ENCODE measurements around the gene FSTL5. TPM values are rescaled to one million over a fixed set of nuclear protein-coding genes. Genes with fewer than 3 reads are reported as not detected.

FSTL5 gene
- total and polyA plus RNA-seq, 9 of the 15 experiments (the other 6 are each of a cell fraction or from before 2014, with no cell fraction given), result 0.09 to 3.1 (median 0.50) TPM; not detected in 1

- POLR2A ChIA-PET, result no interaction called here
- TF ChIP-seq KDM4B (IDR thresholded peaks at IDR 0.05; ENCODE audit: borderline replicate concordance in 2 of 2, low read depth in 1 of 2) (no peak), ZC3H11A (IDR thresholded peaks at IDR 0.05; ENCODE audit: low read depth, low read length) (no peak), THRA (IDR thresholded peaks at IDR 0.05) (no peak), CHCHD3 (CRISPR knock-in tag; IDR thresholded peaks at IDR 0.05) (no peak), ZFPM2 (CRISPR knock-in tag; IDR thresholded peaks at IDR 0.05) (no peak), ZNF318 (IDR thresholded peaks at IDR 0.05; ENCODE audit: borderline replicate concordance in 1 of 2, low read depth in 1 of 2) (no peak), WHSC1 (IDR thresholded peaks at IDR 0.05; ENCODE audit: low read length) (no peak), ZBTB5 (IDR thresholded peaks at IDR 0.05) (no peak), KDM2B (CRISPR knock-in tag; IDR thresholded peaks at IDR 0.05) (no peak)
- TF ChIP-seq, protein P1, sequence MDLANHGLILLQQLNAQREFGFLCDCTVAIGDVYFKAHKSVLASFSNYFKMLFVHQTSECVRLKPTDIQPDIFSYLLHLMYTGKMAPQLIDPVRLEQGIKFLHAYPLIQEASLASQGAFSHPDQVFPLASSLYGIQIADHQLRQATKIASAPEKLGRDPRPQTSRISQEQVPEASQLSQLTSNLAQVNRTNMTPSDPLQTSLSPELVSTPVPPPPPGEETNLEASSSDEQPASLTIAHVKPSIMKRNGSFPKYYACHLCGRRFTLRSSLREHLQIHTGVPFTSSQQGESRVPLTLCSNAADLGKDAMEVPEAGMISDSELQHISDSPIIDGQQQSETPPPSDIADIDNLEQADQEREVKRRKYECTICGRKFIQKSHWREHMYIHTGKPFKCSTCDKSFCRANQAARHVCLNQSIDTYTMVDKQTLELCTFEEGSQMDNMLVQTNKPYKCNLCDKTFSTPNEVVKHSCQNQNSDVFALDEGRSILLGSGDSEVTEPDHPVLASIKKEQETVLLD (IDR thresholded peaks at IDR 0.05), result no peak
Observed at GRCh38 chr4:161869511-161869910, 294.3 kb downstream of the FSTL5 start.

More at GRCh38 chr4:161869511-161869910, 294.3 kb downstream of the FSTL5 start:
- in situ Hi-C loops (cut with MboI) (no loop called here), intact Hi-C loops (cut with micrococcal nuclease) (no loop called here)
- Histone ChIP-seq H3K79me2 (ENCODE audit: control insufficient read depth, insufficient read depth, low read length) (no peaks in the 10 kb centered on the region), H4K20me1 (replicated peaks; ENCODE audit: control insufficient read depth, insufficient read depth, low read length) (no peaks in the 10 kb centered on the region), H3K4me1 (replicated peaks in 1 of 2; ENCODE audit: control insufficient read depth in 2 of 2, insufficient read depth in 2 of 2, low read length in 2 of 2) (no peaks in the 10 kb centered on the region), H3K4me2 (ENCODE audit: insufficient read depth, low read length) (no peak overlapping the region), H3K9me1 (ENCODE audit: control insufficient read depth, insufficient read depth, low read length) (no peaks in the 10 kb centered on the region), H3K9ac (ENCODE audit: insufficient read depth in 1 of 2, low read depth in 2 of 2, low read length in 2 of 2) (no peak overlapping the region), H3K4me3 (no peak overlapping the region), H3K9me3 (replicated peaks; ENCODE audit: control insufficient read depth, insufficient read depth, low read depth, low read length) (no peaks in the 10 kb centered on the region), H2AFZ (ENCODE audit: low read depth, low read length) (no peak overlapping the region), H3K27ac (ENCODE audit: extremely low read depth, low read depth, low read length) (no peak overlapping the region), H3K27me3 (ENCODE audit: control insufficient read depth in 2 of 2, insufficient read depth in 2 of 2, low read length in 2 of 2) (no peaks in the 10 kb centered on the region), H3K36me3 (ENCODE audit: control insufficient read depth, insufficient read depth, low read length) (no peaks in the 10 kb centered on the region)
- CTCF ChIA-PET (ENCODE audit: low intra/inter-chr PET ratio), result no interaction called here
- 0% methylated on average over 2 of the region's 2 CpGs for WGBS (ENCODE audit: insufficient coverage, low coverage, missing lambda C conversion rate)
- ATAC-seq, result no peak
- DNase-seq (ENCODE audit: extremely low read depth in 1 of 4, low spot score in 3 of 4), result no peak
- BruUV-seq (replicated peaks), result no TSS peak
- FAIRE-seq, result no peak
